Calu3 (cell line): ENCODE measurements around the gene TCTN1. TPM values are rescaled to one million over a fixed set of nuclear protein-coding genes. Genes with fewer than 3 reads are reported as not detected.
A peak's percentile ranks its signal among the peaks of the same experiment; 100 is the strongest.

Experiments used
- BruUV-seq: library from RNA; stranded (reverse); fragments of 400-500 nt; replicated peaks from 2 replicates; lab custom pipeline; 2021; lab: Mats Ljungman, UMichigan
- CTCF ChIA-PET: fragments of 300-600 bp; sonication (Branson Sonifier 250); formaldehyde crosslinking; loops from one replicate; lab custom pipeline; 2022; ENCODE audit warnings: antibody characterized with exemption; lab: Charles Lee
- DNase-seq: peaks from one replicate; pipeline ENCODE4 v3.0.0; 2022
- H3K27ac Mint-ChIP-seq: one replicate; pipeline ENCODE4 v1.8.0; 2022; ENCODE audit warnings: mixed read lengths; ENCODE audit not compliant: unreplicated experiment
- H3K27me3 Mint-ChIP-seq: one replicate; pipeline ENCODE4 v1.8.0; 2022; ENCODE audit warnings: mixed read lengths; ENCODE audit not compliant: unreplicated experiment
- H3K36me3 Mint-ChIP-seq: one replicate; pipeline ENCODE4 v1.8.0; 2022; ENCODE audit warnings: mild to moderate bottlenecking, moderate library complexity, mixed read lengths; ENCODE audit not compliant: insufficient read depth, unreplicated experiment
- H3K4me1 Mint-ChIP-seq: one replicate; pipeline ENCODE4 v1.8.0; 2022; ENCODE audit warnings: mild to moderate bottlenecking, low read depth, mixed read lengths; ENCODE audit not compliant: unreplicated experiment
- H3K4me3 Mint-ChIP-seq: one replicate; pipeline ENCODE4 v1.8.0; 2022; ENCODE audit warnings: mild to moderate bottlenecking, low read depth, moderate library complexity, mixed read lengths; ENCODE audit not compliant: unreplicated experiment
- H3K9me3 Mint-ChIP-seq: one replicate; pipeline ENCODE4 v1.8.0; 2022; ENCODE audit warnings: low read depth, mixed read lengths; ENCODE audit not compliant: unreplicated experiment
- intact Hi-C: fragments of 100-400 bp; cut with micrococcal nuclease; formaldehyde crosslinking; loops from one replicate; pipeline ENCODE4 v1.10.0; 2022; ENCODE audit not compliant: unreplicated experiment
- total RNA-seq: library from RNA; stranded (reverse); gene quantifications from 2 replicates; pipeline ENCODE4 v1.2.3, GENCODE V29; 2022
- TF ChIP-seq, protein P1 (sequence below): fragments of 200-600 bp; IDR thresholded peaks from one replicate; pipeline ENCODE4 v1.8.0; 2022; ENCODE audit warnings: antibody characterized with exemption; ENCODE audit not compliant: unreplicated experiment

TCTN1 gene
- total RNA-seq, 1 experiment from 2014 or later, result 41.8 TPM

DNA sequence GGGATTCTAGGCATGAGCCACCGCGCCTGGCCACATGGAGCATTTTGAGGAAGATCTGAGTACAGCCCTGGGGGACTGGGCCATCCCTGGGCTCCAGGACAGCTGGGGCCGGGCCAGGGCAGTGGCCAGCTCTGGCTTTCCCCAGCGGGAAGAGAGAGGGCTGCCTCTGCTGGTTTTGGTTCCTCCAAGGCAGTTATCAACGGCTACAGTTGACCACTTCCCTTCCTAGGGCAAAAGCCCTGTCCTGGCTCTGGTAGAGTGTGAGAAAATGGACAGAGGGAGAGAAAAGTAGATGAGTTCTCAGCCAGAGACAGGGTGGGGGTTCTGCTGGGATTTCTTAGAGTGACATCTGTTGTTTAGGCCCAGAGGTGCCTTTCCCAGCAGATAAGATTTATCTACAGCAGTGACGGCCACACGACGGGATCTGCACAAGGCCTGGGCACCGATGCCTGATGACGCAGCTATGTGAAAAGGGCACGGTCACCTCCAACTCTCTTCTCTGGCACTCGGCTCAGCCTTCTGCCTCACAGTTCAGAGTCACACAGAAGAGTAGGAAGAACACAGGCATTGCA lies 80.5 kb downstream of the TCTN1 start:
- no TSS peak for BruUV-seq
- H3K27me3 Mint-ChIP-seq, result peaks cover 10% of the 10 kb centered on the region
- CTCF ChIA-PET, result no interaction called here
- intact Hi-C loops, result no loop called here
- no peak overlapping the region for H3K27ac Mint-ChIP-seq
- peaks cover 17% of the 10 kb centered on the region for H3K4me1 Mint-ChIP-seq
- peaks cover 5% of the 10 kb centered on the region for H3K36me3 Mint-ChIP-seq
- H3K4me3 Mint-ChIP-seq, result no peak overlapping the region
- TF ChIP-seq, protein P1, sequence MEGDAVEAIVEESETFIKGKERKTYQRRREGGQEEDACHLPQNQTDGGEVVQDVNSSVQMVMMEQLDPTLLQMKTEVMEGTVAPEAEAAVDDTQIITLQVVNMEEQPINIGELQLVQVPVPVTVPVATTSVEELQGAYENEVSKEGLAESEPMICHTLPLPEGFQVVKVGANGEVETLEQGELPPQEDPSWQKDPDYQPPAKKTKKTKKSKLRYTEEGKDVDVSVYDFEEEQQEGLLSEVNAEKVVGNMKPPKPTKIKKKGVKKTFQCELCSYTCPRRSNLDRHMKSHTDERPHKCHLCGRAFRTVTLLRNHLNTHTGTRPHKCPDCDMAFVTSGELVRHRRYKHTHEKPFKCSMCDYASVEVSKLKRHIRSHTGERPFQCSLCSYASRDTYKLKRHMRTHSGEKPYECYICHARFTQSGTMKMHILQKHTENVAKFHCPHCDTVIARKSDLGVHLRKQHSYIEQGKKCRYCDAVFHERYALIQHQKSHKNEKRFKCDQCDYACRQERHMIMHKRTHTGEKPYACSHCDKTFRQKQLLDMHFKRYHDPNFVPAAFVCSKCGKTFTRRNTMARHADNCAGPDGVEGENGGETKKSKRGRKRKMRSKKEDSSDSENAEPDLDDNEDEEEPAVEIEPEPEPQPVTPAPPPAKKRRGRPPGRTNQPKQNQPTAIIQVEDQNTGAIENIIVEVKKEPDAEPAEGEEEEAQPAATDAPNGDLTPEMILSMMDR, result no peak
- no peak for DNase-seq
- H3K9me3 Mint-ChIP-seq, result no peaks in the 10 kb centered on the region

DNA sequence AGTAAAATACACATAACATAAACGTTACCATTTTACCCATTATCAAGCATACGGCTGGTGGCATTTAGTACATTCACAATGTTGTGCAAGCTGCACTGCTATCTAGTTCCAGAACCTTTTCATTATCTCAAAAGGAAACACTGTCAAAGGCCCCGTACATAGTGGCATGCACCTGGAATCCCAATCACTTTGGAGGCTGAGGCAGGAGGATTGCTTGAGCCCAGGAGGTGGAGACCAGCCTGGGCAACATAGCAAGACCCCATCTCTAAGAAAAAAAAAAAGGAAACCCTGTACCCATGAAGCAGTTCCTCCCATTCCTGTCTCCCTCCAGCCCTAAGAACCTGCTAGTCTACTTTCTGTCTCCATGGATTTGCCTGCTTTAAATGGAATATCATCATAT lies 82.4 kb downstream of the TCTN1 start:
- no peak overlapping the region for H3K27ac Mint-ChIP-seq
- DNase-seq, result no peak
- intact Hi-C loops, result loop anchor here (5.0 kb wide), 1 partner anchor 79 kb away; no protein-coding TSS in a partner anchor
- TF ChIP-seq, protein P1, result no peak
- peaks cover 11% of the 10 kb centered on the region for H3K4me1 Mint-ChIP-seq
- CTCF ChIA-PET, result no interaction called here
- H3K27me3 Mint-ChIP-seq, result no peaks in the 10 kb centered on the region
- no peaks in the 10 kb centered on the region for H3K9me3 Mint-ChIP-seq
- BruUV-seq, result no TSS peak
- H3K4me3 Mint-ChIP-seq, result no peak overlapping the region
- no peaks in the 10 kb centered on the region for H3K36me3 Mint-ChIP-seq

DNA sequence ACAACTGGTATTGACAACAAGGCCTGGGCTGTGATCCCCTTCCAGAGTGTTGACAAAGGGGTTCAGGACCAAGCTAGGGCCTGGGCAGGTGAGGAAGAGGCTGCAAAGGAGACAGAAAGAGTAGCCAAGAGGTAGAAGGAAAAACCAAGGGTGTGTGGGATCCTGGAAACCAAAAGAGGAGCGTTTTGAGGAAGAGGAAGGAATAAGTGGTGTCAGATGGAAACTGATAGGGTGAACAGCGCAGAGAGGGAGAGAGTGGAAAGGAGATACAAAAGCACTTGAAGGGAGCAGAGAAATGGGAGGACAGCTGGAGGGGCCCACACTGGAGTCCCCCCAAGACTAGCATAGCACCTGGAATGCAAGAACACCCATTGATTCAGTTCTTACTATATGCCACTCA lies 83.3 kb downstream of the TCTN1 start:
- no peak for DNase-seq
- H3K9me3 Mint-ChIP-seq, result no peaks in the 10 kb centered on the region
- TF ChIP-seq, protein P1, result no peak
- CTCF ChIA-PET, result interaction anchor here (0.6 kb wide), 1 partner anchor 92 kb away, joined by 6 read pairs; no protein-coding TSS in a partner anchor
- no TSS peak for BruUV-seq
- intact Hi-C loops, result loop anchor here (5.0 kb wide), 1 partner anchor 80 kb away; no protein-coding TSS in a partner anchor
- H3K36me3 Mint-ChIP-seq, result no peaks in the 10 kb centered on the region
- H3K27me3 Mint-ChIP-seq, result no peaks in the 10 kb centered on the region
- no peak overlapping the region for H3K4me3 Mint-ChIP-seq
- H3K4me1 Mint-ChIP-seq, result peaks cover 11% of the 10 kb centered on the region
- H3K27ac Mint-ChIP-seq, result no peak overlapping the region

DNA sequence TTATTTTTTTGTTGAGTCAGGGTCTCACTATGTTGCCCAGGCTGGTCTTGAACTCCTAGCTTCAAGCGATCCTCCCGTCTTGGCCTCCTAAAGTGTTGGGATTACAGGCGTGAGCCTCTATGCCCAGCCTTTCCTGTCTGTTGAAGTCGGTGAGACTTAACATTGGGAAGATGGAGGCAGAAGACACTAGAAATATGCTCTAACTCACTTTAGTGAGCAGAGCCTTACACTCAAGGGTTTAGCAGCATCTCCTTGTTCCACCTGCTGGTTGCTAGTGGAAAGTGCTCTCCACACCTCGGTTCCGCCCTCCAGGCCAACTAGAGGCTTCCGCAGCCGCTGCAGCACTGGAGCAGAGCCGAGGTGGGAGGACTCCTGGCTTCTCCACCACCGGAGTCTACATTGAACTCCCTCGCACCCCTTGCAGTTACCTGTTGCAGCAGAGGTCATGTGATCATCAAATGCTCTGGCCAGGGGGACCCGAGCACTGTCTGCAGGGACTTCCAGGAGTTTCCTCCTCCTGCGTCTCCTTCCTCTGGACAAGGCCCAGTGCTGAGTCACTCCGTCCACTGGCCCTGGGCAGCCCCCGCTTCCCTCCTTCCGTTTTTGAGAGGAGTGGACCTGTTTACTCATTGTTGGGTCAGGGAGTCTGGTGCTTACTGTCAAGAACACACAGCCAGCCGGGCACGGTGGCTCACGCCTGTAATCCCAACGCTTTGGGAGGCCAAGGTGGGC lies 84.4 kb downstream of the TCTN1 start:
- Mint-ChIP-seq H3K4me1 (peaks cover 11% of the 10 kb centered on the region), H3K4me3 (no peak overlapping the region), H3K9me3 (no peaks in the 10 kb centered on the region), H3K36me3 (no peaks in the 10 kb centered on the region), H3K27ac (no peak overlapping the region), H3K27me3 (no peaks in the 10 kb centered on the region)
- CTCF ChIA-PET, result interaction anchor here (0.6 kb wide), 1 partner anchor 733 kb away, joined by 9 read pairs; no protein-coding TSS in a partner anchor
- no TSS peak for BruUV-seq
- TF ChIP-seq, protein P1, result peak; percentile 42
- intact Hi-C loops, result loop anchor here (5.0 kb wide), 1 partner anchor 81 kb away; no protein-coding TSS in a partner anchor
- DNase-seq, result peak; percentile 86

Other genes starting within 250 kb of the TCTN1 start
- gene ANAPC7, start 210.4 kb upstream of the TCTN1 start, total RNA-seq, result 111 and 136 TPM in 2 replicates
- gene ARPC3, start 163.8 kb upstream of the TCTN1 start, total RNA-seq, result 321 and 344 TPM in 2 replicates
- 31.8 and 35.9 TPM in 2 replicates for gene GPN3, start 145.9 kb upstream of the TCTN1 start, total RNA-seq
- 10.5 and 11.2 TPM in 2 replicates for gene FAM216A, start 145.3 kb upstream of the TCTN1 start, total RNA-seq
- gene VPS29, start 112.0 kb upstream of the TCTN1 start, total RNA-seq, result 156 and 164 TPM in 2 replicates
- 0.80 and 1.9 TPM in 2 replicates for gene RAD9B, start 111.8 kb upstream of the TCTN1 start, total RNA-seq
- gene PPTC7, start 30.8 kb upstream of the TCTN1 start, total RNA-seq, result 26.0 and 27.8 TPM in 2 replicates
- gene HVCN1, start 75.0 kb downstream of the TCTN1 start, total RNA-seq, result 0.71 and 0.99 TPM in 2 replicates
- gene PPP1CC, start 128.8 kb downstream of the TCTN1 start, total RNA-seq, result 199 and 213 TPM in 2 replicates
- not detected in 2 replicates for gene CCDC63, start 232.9 kb downstream of the TCTN1 start, total RNA-seq